Stimulated activated CD8-positive, alpha-beta memory T cell treated with anti-CD3 and anti-CD28 coated beads, Interleukin-12 subunit alpha, Interleukin-12 subunit beta, amount 100 ng/mL, for 4 hours (primary cell): Measurements from ENCODE around the gene KBTBD13.

Experiments
- DNase-seq: peaks from one replicate; pipeline ENCODE4 v3.0.0-alpha.2; 2020; ENCODE audit warnings: low read depth

KBTBD13 gene

DNA sequence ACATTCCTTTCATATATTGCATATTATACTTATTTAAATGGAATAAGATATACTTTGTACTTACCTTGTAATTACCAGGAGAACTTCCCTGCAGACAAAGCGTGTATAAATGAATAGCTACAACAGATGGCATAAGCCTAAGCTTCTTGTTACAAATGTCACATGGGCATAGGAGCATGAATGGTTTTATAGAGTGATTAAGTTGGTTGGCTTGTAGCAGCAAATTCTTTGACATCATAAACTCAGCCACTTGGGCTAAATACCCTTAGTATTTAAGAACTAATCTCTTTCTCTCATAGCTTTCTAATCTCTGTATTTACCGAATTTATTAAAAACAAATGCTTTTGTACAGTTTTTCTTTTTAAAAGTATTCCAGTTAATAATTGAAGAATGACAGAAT is 38.5 kb downstream of the KBTBD13 start, which contains the start of gene UBAP1L:
Gene UBAP1L, minus strand, starts transcription at position 115 of the 400 bp plus-strand sequence. CDS start 8,985 bp downstream, outside the sequence.
- DNase-seq: no peak

GRCh38 chr15:65115542-65115941 is 39.0 kb downstream of the KBTBD13 start:
- no peak for DNase-seq
